ENCODE measurements around the gene GABRB1.

GABRB1 gene

DNA sequence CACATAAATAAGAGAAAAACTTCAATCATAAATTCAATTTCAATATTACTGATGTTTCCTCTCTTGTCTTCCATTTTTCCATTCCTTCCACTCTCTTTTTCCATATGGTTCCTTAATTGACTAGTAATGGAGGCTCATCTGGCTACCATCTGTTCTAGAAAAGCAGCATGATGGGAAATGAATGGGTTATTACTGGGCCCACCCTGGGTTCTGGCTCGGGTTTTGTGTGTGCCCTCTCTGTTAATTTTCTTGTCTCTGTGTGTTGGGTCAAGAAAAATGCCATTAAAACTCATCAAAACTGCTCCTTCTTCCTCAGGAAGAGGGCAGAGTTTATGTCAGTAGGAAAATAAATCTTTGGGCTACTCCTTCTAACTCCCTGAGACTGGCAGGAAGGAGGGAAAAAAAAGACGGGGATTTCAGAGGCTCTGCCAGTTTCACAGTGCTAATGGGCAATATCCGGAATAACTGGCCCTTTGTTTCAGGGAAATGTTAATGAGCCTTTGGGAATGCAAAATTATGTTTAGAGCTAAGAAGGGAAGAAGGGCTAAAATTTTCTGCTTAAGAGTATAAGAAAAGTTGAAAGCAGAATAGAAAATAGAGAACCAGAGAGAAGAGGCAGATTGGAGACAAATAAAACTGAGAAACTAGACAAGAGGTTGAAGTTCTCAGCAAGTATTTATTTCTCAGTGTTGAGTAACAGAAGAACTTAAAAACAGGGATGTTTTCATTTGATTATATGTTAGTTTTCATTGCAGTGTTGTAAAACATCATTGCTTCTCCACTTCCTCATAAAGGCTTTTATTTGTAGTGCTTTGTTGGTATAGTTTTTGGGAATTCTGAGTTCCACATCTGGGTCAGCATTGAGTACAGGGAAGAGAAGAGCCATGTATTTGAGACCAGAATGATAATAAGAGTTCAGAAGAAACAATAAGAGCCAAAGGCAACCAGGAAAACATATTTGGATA, 19.7 kb downstream of the GABRB1 start:
- DNase-seq: no peak

DNA sequence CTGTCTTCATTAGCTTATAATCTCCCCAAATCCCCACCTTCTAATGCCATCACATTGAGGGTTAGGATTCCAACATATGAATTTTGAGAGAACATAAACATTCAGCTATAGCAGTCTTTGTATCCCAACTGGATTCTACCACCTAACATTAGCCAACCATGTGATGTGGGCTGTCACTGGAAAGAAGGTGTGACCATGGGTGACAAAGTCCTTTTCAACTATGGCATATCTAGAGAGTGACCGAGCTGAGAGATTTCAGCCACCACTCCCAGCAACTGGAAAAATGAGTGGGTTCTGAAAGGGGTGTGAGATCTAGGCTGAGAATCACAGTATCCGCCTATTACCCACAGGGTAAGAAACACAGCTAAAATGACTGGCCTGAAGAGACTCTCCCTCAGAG, 22.1 kb downstream of the GABRB1 start:
- no peak for DNase-seq

DNA sequence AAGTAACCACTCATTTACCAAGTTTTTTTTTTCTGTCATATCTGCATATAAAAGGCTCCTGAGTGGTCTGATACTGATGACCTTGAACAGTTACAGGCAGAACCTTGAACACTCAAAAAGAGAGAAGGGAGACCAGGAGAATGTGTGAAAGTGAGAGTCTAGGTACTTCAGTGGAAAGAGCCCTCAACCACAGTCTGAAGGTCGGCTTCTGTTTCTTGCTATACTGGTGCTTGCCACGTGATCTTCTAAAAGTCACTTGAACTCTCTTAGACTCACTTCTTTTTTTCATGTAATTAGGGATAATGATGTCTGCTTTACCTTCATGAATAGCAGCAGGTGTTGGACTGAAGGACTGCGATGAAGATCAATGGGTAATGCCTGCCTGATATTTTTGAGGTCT, 22.8 kb downstream of the GABRB1 start:
- DNase-seq: no peak

DNA sequence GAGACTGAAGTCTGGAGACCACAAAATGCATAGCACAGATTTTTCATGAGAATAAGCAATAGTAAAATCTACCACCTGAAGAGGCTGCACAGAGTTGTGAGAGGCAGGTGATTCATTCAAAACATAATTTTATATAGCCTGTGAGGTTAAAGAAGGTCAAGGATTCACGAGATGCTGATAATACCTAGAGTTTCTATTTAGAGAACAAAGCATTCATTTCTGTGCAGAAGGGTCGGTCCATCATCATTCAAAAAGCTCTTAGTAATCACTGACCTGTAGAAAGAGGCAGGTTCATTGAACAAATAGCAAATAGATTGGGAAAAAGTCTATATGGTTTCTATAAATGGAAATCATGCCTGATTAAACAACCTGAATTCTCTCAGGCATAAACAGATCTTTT, 26.6 kb downstream of the GABRB1 start:
- DNase-seq: no peak

DNA sequence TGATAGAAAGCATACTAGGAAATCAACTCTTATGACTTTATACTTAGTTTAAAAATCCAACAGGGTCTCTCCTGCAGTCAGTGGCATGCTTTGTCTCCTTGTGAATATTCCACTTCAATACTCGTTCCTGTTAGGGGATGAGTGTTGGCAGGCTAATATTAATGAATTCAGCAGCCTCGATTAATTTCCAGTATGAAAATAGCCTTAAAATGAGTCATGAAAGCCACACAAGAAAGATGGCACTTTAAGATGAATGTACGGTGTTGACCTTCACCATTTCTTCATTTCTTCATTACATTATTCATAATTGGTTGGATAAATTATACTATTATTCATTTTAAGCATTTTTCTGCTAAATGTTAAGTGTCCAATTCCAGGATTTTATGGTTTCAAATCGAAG, 29.2 kb downstream of the GABRB1 start:
- no peak for DNase-seq

DNA sequence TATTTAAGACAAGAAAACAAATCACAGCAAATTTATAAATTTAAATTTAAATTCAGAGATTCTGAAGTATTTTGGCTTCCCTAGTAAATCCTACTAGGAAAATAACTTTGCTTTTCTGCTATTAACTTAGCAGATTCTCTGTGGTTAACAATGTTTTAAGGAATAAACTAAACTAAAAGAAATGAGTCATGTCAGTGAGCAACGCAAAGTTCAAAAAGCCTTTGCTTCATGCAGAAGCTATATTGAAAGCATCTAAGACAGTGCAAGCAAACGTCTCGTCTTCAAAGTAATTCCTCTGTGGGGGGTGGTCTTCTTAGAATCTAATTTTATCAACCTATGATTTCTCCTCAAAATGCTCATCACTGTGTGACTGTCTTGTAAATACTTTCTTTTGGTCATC, 30.1 kb downstream of the GABRB1 start:
- no peak for DNase-seq

DNA sequence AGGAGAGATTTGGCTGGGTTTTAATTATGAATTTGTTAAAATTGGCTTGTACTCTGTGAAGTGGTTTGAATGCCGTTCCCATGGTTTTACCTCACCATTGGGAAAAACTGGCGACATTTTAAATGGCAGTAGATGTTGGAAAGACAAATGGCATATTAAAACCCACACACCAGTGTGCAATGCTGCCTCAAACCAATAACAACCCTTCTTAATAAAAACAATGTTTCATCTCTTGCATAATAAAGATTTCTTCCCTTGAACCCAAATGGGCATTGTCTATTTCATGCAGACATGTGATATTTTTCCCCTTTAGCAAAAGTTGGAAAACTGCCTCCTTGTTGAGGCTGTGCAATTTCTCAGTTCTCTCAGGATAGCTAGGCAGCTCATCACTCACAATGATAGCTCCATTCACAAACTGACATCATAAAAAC, 33.7 kb downstream of the GABRB1 start:
- no peak for DNase-seq

DNA sequence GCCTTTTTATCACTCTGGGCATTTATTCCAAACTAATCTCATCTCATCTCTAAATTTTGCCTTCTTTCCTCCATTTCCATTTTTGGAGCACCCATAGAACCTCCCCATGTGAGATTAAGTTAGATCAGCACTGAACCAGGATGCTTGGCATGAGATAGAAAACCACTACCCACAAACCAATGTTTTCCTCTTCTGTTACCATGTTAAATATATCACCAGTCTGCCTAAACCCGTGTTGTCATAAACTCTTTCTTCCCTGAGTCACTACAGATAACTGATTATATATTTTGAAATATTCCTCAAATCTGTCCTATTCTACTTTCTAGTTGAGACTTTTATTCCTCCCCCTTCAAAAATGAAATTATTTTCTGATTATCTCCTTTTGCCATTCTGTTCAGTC, 37.6 kb downstream of the GABRB1 start:
- DNase-seq: no peak

DNA sequence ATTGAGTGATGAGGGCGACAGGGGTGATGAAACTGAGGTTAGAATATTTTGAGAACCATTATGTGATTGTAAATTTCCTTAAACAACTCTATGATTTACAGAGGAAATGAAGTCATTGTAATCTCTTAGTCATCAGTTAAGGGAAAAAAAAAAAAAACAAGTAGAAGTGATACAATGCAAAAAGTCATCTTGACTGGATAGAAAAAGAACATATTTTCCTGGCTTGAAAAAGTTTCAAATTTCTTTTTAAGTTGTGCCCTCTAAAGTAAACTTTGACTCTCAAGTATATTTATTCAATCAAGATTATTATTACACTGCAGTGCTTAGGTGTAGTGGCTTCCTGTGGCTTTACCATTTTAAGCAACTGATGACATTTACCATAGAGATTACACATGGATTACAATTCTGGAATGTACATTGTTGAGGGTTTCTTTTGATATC, 40.6 kb downstream of the GABRB1 start:
- DNase-seq: no peak

DNA sequence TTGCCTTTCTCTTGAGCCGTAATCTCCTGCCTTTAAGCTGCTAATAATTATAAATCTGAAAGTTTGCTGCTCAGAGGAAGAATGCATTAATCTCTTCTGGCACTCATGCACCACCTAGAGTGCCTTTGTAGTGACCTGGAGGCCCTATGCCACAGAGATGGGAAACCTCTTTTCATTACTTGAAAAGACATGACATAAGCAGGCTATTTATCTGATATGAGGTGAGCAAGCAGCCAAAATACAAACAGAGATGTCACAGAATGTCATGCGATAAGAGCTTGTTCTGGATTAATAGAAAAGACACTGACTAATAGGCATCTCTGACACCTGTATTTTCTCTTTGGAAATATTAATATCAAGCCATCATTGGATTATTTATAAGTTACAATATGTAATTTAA, 42.3 kb downstream of the GABRB1 start:
- no peak for DNase-seq

DNA sequence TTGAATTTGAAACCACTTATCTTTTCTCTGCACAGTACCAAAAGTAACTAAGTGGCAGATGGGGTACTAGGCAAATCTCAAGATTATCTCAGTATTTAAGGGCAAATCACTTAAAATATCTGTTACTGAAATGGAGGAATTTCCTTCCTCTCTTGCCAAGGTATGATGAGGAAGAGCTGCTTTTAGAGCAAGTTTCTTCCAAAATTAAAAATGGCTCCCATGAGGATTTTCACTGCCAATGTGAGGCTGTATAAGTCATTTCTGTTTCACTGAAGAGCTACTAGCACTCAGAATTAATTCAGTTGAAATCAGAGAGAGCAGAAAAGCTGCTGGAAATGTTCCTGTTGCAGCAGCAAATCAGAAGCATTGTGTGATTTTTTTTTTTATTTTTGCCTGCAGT, 43.4 kb downstream of the GABRB1 start:
- DNase-seq: no peak

DNA sequence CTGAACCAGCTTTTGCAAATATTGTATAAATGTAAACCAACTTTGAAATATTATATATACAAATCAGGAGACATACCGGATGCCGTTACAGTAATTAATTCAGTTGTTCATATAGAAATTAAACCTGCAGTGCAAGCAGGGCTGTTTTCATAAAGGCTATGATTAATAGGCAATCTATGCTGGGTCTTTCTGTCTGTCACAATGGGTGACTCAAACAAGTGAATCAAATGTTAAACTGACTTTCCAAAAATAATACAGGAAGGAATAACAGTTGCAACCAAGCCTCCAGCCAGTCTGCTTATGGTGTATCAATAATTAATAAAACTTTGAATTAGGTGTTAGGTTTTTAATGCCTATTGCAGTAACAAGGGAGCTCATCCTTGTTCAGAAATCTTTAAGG, 43.9 kb downstream of the GABRB1 start:
- DNase-seq: no peak

DNA sequence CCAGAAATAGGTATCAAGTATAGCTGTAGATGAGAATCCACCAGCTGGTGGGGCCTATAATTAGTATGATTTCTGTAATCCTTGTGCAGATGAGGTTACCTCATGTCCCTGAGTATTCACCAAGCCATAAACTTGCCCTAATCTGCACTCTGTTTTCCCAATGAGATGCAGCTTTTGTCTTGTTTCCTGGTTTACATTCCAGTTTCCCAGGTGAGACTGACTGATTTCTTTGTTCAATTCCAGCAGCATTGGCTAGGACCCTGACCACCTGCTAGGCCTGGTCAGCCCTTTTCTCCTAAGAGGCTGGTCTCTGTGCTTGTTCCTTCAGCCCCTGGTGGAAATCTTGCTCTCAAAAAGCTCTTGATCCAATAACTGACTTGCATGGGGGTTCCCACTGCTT, 44.6 kb downstream of the GABRB1 start:
- no peak for DNase-seq

DNA sequence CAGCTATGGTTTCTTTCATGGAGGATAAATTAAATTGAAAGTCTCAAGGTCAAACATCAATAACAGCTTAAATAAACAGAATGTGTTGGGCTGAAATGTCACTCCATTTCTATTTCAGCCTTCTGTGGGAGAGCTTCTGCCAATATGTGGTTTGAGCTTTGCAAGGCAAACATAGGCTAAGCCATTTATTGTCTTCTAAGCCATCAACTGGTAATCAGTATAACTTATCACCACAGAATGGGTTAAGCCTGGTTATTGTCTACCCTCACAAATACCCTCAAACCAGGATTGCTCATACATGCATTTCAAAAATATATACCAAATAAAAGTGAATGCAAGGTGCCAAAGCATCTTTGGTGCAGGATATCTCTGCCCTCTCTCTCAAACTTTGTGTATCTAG, 52.7 kb downstream of the GABRB1 start:
- DNase-seq: no peak

DNA sequence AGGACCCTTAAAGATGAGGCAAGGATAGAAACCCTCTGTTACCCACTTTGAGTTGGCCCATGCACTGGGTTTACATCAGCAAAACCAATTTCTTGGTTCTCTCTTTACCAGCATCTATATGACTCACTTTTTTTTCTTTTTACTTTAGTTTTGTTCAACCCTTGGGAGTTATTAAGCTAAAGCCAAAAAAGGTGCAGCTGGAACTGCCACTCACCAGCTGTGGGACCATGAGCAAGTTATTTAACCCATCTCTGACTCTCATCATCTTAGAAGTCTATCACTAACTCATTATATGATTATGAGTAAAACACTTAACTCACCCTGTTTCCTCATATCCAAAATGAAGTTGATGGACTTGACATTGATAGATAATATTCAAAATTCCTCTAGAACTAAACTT, 53.4 kb downstream of the GABRB1 start:
- DNase-seq: no peak

DNA sequence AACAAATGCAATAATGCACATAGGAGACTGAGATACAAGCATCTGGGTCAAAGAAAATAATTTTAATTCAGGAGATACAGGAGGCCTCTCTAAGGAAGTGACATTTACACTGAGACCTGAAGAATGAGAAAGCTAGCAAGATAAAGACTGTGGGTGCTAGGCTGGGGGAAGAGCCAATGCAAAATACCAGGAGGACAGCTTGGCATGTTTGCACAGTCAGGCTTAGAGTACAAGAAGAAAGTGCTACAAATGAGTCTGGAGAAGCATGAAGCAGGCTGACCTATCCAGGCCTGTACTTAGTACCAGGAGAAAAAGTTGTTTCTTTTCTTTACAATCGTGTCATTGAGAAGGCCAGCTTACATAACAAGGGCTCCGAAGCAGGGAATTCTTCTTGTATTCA, 56.9 kb downstream of the GABRB1 start:
- DNase-seq: no peak

DNA sequence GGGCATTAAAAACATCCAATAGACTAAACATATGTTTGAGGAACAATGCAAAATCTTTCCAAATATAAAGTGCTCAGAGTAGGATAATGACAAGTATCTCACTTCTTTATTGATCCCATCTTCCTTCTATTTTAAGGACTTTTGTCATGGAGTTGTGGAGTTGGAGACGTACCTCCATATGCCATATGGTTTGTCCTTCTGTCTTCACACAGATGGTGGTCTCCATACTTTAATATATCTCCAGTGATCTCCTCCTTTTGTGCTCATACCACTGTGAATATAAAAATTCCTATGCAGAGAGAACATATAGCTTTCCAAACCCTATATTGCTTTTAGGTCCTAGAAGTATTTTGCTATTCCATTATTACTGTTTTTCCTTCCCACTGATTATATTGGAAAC, 64.5 kb downstream of the GABRB1 start:
- DNase-seq: no peak

DNA sequence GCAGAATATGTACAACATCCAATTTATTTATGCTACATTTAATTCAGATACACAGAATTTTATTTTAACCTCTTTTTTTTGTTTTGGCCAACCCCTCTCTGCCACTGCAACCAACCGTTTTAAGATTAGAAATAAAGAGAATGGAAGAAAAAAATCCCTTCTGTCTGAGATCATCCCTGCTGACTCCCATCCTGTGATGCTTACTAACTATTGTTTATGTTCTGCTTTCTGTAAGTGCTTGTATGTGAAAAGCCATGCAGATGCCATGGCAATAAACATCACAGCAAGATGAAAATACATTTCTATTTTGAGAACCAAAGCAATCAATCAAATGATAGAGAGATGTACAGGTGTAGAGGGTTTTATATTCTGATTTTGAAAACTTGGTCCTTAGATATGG, 70.1 kb downstream of the GABRB1 start:
- DNase-seq: no peak

DNA sequence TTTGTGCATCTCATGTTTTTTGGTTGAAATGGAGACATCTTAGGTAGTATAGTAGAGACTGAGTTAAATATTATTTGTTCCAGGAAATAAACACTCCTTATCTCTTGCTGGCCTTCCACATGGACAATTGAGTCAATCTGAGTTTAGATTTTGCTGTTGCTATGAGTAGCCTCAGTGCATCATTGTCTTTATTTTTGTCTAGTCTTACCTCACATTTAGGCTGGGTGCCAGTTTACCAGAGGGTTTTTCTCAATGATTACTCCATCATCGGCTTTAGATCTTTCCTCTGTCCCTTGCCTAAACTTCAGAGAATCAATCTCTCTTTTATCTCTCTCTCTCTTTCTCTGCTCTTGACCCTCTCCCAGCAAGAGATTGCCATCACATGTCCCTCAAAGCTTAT, 73.6 kb downstream of the GABRB1 start:
- no peak for DNase-seq

DNA sequence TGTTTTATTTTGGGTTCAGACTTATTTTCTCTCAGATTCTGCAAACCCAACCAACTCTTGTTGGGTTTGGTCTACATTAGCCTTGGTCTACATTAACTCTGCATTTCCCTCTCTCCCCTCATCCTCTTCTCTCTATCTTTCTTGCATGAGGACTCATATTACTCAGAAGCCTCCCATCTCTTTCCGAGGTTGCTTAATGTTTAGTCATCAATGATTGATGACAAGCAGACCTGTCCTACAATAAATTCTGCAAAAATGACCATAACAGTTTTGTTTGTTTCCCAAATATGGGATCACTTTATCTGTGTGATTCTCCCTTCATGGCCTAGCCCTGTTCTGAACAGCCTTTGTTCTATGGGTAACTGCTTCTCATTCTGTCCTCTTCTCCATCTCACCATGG, 75.2 kb downstream of the GABRB1 start:
- no peak for DNase-seq

DNA sequence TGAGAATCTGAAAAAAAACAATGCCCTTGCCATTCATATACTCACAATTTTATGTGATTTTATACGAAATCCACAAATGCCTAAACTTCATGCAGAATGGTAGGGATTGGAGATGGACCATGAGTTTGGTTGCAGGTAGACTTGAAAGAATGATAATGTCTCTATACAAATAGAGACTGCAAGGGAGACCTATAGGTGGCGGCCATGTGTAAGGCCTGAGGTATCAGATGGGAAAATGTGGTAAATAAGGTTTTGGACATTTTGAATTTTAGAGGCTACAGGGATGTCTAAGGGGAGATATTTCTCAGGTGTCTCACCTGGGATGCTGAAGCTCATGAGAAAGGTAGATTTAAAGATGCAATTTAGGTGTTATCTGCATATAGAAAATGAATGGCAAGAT, 78.0 kb downstream of the GABRB1 start:
- DNase-seq: no peak

DNA sequence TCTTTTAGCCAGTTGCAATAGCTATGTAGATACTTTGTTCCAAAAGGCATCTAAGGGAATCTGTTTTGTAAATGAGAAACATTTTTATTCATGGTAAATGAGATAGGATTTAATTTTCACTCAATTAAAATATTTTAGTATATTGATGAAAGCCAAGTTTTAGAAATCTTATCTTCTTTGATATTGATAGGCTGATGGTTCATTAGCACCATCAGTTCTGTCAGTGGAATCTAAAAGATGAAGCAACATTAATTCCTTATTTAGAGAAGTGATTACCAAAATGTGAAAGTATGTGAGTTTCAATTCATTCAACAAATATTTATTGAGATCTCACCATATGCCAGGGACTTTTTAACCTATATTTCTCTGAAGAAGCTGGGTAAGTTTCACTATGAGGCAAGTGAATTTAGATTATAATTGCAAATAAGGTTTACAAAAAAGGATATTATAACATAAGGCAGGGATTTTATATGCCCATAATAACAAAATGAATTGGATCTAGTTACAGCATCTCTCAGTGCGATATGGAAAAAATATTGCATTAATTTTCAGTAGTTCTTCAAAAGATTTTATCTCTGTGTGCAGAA, 79.3 kb downstream of the GABRB1 start:
- no peak for DNase-seq

DNA sequence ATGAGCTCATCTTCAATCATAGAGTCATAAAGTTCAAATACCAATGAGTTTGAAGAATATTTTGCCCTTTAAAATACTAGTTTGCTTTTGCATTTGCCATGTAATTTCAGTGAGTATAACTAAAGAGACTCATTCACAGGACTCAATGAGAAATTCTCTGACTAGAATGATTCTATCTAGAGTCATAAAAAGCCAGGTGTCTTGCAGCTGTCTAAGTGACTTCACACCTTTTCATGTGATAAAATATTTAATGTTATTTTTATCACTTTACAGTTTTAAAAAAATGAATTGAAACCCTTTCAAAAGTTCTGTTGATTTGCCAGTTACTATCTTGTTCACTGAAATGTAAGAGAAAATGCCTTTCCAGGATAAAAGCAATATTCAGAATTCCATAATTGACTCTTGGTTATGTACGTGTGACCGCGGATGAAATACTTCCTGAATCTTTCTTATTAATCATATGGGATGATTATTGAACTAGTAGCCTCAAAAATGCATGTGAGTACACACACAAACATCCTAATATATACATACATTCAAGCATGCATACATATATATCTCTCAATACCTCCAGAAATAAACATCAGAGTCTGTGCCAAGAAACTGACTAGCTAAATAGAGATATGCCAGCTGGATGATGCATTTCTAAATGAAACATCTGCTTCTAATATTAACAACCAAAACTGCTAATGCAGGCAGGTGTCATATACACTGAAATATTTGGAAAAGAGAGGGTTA, 87.0 kb downstream of the GABRB1 start:
- DNase-seq: no peak

DNA sequence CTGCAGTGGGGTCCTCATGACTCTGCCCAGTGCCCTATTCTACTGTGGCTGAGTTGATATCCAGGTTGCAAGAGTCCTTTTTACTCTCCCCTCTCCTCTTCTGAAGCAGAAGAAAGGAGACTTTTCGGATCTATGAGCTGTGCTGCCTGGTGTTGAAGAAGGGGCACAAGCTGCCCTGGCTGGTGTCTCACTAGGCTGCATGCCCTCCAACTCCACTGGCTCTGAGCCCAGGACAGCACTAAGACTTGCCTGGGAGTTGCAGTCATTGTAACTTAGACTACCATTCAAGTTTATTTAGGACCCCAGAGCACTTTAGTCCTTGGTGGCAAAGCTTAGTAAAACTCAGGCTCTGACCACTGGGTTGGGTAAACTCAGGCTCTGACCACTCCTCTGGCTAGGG, 89.4 kb downstream of the GABRB1 start:
- no peak for DNase-seq

All from NCI-H510A (cell line).